Activated CD4-positive, alpha-beta T cell treated with anti-CD3 and anti-CD28 coated beads, Interleukin-2, amount 10 ng/mL, durations not matched to agents 7 days and 5 days (primary cell): ENCODE results near the gene B3GAT1. TPM values are rescaled to one million over a fixed set of nuclear protein-coding genes. Genes with fewer than 3 reads are reported as not detected.

Source experiments
- CTCF ChIA-PET: fragments of 350-600 bp; sonication (Branson Sonifier 250); formaldehyde crosslinking; loops from one replicate; lab custom pipeline; 2021; ENCODE audit warnings: antibody characterized with exemption; lab: Charles Lee
- POLR2A ChIA-PET: fragments of 350-600 bp; sonication (Branson Sonifier 250); formaldehyde crosslinking; loops from one replicate; lab custom pipeline; 2021; ENCODE audit warnings: antibody characterized with exemption; lab: Charles Lee
- DNase-seq: peaks from one replicate; pipeline ENCODE4 v3.0.0-alpha.2; 2020
- H3K27ac Mint-ChIP-seq: one replicate; pipeline ENCODE4 v1.8.0; 2021; ENCODE audit warnings: mild to moderate bottlenecking, moderate library complexity, mixed read lengths
- H3K27me3 Mint-ChIP-seq: one replicate; pipeline ENCODE4 v1.8.0; 2021; ENCODE audit warnings: mixed read lengths
- H3K36me3 Mint-ChIP-seq: one replicate; pipeline ENCODE4 v1.8.0; 2021; ENCODE audit warnings: low read depth, mixed read lengths
- H3K4me1 Mint-ChIP-seq: one replicate; pipeline ENCODE4 v1.8.0; 2021; ENCODE audit warnings: mixed read lengths
- H3K4me3 Mint-ChIP-seq: one replicate; pipeline ENCODE4 v1.8.0; 2021; ENCODE audit warnings: mild to moderate bottlenecking, moderate library complexity, mixed read lengths
- H3K9me3 Mint-ChIP-seq: one replicate; pipeline ENCODE4 v1.8.0; 2021; ENCODE audit warnings: mixed read lengths
- total RNA-seq, 2 experiments: library from RNA; stranded (reverse); gene quantifications; one replicate each; pipeline ENCODE4 v1.2.3, GENCODE V29; 2021

The B3GAT1 gene
- total RNA-seq, 2 experiments from 2014 or later, result 1.4 to 1.6 TPM

DNA sequence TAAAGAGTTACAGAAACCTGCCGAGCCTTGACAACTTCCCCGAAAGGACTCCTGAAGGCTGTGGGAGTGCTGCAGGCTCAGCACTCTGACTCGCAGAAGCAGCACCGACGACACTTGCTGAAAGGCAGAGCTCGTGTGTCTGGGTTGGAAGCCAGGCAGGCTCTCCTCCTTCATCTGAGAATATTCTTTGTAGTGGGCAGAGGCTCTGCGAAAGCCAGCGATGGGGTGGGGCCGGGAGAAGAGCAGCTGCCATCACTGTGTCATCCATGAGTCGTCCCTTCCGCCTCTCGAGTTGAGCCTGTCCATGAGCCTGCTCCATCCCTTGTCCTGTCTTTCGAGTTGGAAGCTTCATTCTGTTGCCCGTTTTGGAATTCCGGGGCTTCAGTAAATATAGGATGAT, 68.4 kb downstream of the B3GAT1 start:
- DNase-seq, result no peak
- Mint-ChIP-seq H3K9me3 (no peaks in the 10 kb centered on the region), H3K27ac (no peak overlapping the region), H3K27me3 (no peaks in the 10 kb centered on the region), H3K36me3 (no peaks in the 10 kb centered on the region), H3K4me1 (no peaks in the 10 kb centered on the region), H3K4me3 (no peak overlapping the region)
- POLR2A ChIA-PET, result no interaction called here
- CTCF ChIA-PET, result interaction anchor here (0.9 to 1.1 kb wide), 2 partner anchors 16 to 65 kb away, joined by 3 read pairs; no protein-coding TSS in a partner anchor

DNA sequence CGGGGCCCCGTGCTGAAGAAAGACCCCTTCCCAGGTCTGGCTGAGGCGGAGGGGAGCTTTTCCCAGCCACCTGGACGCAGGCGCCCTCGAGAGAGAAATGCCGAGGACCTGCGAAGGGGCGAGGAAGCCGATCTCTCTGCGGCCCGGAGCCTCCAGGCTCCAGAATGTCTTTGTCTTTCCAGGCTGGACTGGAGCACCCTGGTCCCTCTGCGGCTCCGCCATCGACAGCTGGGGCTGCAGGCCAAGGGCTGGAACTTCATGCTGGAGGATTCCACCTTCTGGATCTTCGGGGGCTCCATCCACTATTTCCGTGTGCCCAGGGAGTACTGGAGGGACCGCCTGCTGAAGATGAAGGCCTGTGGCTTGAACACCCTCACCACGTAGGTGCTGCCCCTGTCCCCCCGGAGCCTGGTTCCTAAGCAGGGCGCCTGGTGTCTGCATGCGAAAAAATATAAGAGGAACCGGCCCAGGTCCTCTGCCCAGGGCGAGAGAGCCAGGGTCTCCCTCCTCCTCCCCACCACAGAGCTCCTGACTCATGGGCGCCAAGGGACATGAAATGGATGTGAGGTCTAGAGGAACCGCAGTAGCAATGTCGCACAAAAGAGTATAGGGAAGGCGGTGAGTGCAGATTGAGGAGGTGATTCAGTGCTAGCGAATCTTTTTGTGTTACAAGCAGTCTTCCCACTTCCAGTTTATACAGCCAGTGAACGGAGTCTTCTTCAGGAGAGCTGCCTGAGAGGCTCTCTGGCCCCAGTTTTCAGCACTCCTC, 69.3 kb downstream of the B3GAT1 start:
- H3K4me1 Mint-ChIP-seq, result no peaks in the 10 kb centered on the region
- no peaks in the 10 kb centered on the region for H3K27me3 Mint-ChIP-seq
- no peak overlapping the region for H3K27ac Mint-ChIP-seq
- no peaks in the 10 kb centered on the region for H3K9me3 Mint-ChIP-seq
- no peak for DNase-seq
- H3K4me3 Mint-ChIP-seq, result no peak overlapping the region
- POLR2A ChIA-PET, result interaction anchor here (0.6 kb wide), 1 partner anchor 11 kb away, joined by 7 read pairs; no protein-coding TSS in a partner anchor
- H3K36me3 Mint-ChIP-seq, result no peaks in the 10 kb centered on the region
- CTCF ChIA-PET, result interaction anchor here (0.9 to 1.1 kb wide), 2 partner anchors 17 to 64 kb away, joined by 3 read pairs; no protein-coding TSS in a partner anchor

DNA sequence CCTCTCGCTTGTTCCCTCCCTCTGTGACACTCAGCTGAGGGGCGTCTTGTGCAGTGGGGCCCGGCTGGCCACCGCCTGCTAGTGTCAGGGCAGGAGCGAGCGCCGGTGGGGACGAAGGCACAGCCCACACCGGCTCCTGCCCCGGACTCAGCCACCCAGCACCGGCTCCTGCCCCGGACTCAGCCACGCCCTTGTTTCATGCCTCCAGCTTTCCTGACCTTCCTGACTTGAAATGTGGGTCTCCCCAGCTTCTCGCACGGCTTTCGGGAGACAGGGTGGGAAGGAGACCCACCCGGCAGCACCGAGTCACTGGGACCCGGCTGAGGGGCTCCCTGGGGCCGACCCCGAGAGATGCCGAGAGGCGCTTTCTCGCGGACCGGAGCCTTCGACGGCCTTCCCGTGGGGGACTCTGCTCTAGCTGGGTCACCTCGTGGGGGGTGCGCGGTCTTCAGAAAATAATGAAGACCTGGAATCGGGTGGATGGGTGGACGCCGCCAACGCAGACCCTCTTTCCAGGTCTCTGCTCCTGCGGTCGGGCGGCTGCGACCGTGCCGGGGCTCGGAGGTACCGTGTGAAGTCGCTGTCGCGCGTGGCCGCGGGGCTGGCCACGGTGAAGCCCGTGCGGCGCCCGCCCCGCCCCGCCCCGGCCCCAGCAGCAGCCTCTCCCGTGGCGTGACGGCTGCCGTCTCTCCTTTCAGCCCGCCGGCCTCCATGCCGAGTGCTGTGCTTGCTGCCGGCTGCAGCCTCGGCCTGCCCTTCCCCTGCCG, 70.1 kb downstream of the B3GAT1 start:
- H3K4me3 Mint-ChIP-seq, result no peak overlapping the region
- ChIA-PET POLR2A (interaction anchor here (0.6 kb wide), 1 partner anchor 12 kb away, joined by 7 read pairs; no protein-coding TSS in a partner anchor), CTCF (interaction anchor here (1.0 kb wide), 1 partner anchor 31 kb away, joined by 3 read pairs; no protein-coding TSS in a partner anchor)
- DNase-seq, result no peak
- H3K4me1 Mint-ChIP-seq, result no peaks in the 10 kb centered on the region
- no peak overlapping the region for H3K27ac Mint-ChIP-seq
- H3K36me3 Mint-ChIP-seq, result no peaks in the 10 kb centered on the region
- H3K9me3 Mint-ChIP-seq, result no peaks in the 10 kb centered on the region
- no peaks in the 10 kb centered on the region for H3K27me3 Mint-ChIP-seq

DNA sequence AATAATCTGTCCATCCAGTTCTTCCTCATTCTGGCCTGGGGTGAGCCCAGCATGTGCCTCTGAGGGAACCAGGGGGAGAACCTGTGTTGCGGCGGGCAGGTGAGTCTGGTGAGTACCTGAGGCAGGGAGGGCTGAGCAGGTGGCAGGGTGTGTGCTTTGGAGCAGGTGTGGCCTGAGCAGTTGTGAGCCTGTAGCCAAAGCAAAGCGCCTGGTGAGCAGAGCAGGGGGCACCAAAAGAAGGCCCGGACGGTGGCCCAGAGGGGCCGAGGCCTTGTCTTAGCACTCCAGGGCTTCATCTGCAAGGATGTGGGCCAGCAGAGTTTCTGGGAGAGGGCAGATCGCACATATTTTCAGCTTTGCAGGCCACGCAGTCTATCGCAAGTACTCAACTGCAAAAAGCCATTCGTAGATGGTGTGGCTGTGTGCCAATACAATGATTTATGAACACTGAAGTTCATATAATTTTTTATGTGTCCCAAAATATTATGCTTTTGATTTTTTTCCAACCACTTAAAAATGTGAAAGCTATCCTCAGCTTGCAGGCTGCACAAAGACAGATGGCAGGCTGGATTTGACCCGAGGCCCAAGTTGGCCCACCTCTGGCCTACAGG, 71.6 kb downstream of the B3GAT1 start:
- DNase-seq, result no peak
- H3K4me3 Mint-ChIP-seq, result no peak overlapping the region
- no peak overlapping the region for H3K27ac Mint-ChIP-seq
- no peaks in the 10 kb centered on the region for H3K36me3 Mint-ChIP-seq
- H3K9me3 Mint-ChIP-seq, result no peaks in the 10 kb centered on the region
- no peaks in the 10 kb centered on the region for H3K4me1 Mint-ChIP-seq
- CTCF ChIA-PET, result no interaction called here
- POLR2A ChIA-PET, result no interaction called here
- H3K27me3 Mint-ChIP-seq, result no peaks in the 10 kb centered on the region

DNA sequence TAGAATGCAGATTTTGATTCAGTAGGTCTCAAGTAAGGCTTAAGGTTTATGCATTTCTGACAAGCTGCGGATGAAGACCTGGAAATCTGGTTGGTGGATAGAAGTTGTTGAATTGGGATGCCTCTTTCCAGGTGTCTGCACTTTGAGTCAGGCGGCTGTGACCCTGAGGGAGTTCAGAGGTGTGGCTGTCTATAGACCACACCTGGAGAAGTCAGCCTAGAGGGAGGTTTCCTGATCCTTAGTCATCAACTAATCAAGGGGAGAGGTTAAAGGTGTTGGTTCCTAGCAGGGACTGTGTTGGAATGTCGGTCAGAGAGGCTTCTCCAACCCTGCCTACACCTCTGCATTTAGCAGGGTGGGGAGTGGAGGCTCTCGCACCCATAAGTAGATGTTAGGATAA, 72.3 kb downstream of the B3GAT1 start:
- CTCF ChIA-PET, result no interaction called here
- H3K27ac Mint-ChIP-seq, result no peak overlapping the region
- no peaks in the 10 kb centered on the region for H3K4me1 Mint-ChIP-seq
- H3K4me3 Mint-ChIP-seq, result no peak overlapping the region
- no peaks in the 10 kb centered on the region for H3K27me3 Mint-ChIP-seq
- no peaks in the 10 kb centered on the region for H3K36me3 Mint-ChIP-seq
- H3K9me3 Mint-ChIP-seq, result no peaks in the 10 kb centered on the region
- no peak for DNase-seq
- POLR2A ChIA-PET, result no interaction called here

DNA sequence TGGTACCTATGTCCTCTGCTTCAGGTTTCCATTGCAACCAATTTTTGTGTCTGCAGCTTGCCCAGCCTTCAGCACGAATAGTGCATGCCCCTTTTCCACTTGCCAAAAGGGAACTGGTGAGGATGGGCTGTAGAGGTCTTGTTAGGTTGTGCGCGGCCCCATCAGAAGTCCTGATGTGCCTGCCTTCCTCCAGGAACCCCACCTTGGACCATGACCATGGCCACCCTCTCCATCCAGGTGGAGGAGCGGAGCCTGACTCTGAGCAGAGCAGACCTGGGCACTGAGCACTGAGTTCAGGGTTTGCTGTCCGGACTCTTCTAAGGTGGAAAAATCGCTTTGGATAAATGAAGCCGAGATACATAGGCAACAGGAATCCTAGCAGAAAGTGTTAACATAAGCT, 73.4 kb downstream of the B3GAT1 start:
- Mint-ChIP-seq H3K27me3 (peaks cover 6% of the 10 kb centered on the region), H3K4me1 (no peaks in the 10 kb centered on the region), H3K36me3 (no peaks in the 10 kb centered on the region), H3K27ac (no peak overlapping the region), H3K4me3 (no peak overlapping the region), H3K9me3 (no peaks in the 10 kb centered on the region)
- DNase-seq, result no peak
- ChIA-PET POLR2A (interaction anchor here (0.6 kb wide), 1 partner anchor 178 kb away, joined by 6 read pairs; no protein-coding TSS in a partner anchor), CTCF (no interaction called here)

DNA sequence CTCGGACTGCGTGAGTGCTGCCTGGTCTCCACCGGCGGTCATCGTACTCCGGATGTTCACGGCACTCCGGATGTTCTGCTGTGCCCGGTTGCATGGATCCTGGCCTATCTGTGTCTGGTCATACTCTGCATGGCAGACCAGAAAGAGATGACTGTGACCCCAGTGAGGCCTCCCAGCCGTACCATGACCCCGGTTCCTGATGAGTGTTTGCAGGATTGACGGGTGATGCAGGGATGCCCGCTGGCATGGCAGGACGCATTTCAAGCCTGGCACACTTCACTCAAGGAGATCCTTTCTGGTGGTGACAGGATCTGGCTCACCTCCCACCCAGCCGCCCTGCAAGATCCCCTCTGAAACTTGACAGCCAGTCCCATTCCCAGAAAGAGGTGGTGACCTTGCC, 74.0 kb downstream of the B3GAT1 start:
- Mint-ChIP-seq H3K4me3 (no peak overlapping the region), H3K36me3 (no peaks in the 10 kb centered on the region), H3K4me1 (no peaks in the 10 kb centered on the region), H3K27ac (no peak overlapping the region), H3K9me3 (no peaks in the 10 kb centered on the region), H3K27me3 (peaks cover 12% of the 10 kb centered on the region)
- CTCF ChIA-PET, result no interaction called here
- POLR2A ChIA-PET, result no interaction called here
- DNase-seq, result no peak

DNA sequence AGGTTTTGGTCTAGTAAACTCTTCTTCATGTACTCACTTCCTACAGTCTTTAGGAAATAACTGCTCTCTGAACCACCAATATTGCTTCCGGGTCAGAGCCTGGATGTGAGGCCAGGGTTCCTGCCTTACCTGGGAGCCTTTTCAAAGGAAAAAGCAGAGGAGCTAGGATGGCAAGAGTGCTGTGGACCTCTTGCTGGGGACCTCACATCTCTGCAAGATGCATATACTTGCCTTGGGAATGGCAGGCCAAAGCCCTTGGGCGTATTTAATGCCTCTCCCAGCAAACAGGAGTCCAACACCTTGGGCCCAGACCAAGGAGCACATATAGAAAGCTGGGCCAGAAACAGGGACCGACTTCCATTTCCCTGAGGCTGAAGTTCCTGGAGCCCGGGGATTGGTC, 75.0 kb downstream of the B3GAT1 start:
- ChIA-PET CTCF (no interaction called here), POLR2A (no interaction called here)
- H3K27ac Mint-ChIP-seq, result no peak overlapping the region
- H3K9me3 Mint-ChIP-seq, result no peaks in the 10 kb centered on the region
- peaks cover 6% of the 10 kb centered on the region for H3K4me1 Mint-ChIP-seq
- DNase-seq, result no peak
- H3K36me3 Mint-ChIP-seq, result no peaks in the 10 kb centered on the region
- H3K27me3 Mint-ChIP-seq, result peaks cover 19% of the 10 kb centered on the region
- no peak overlapping the region for H3K4me3 Mint-ChIP-seq

DNA sequence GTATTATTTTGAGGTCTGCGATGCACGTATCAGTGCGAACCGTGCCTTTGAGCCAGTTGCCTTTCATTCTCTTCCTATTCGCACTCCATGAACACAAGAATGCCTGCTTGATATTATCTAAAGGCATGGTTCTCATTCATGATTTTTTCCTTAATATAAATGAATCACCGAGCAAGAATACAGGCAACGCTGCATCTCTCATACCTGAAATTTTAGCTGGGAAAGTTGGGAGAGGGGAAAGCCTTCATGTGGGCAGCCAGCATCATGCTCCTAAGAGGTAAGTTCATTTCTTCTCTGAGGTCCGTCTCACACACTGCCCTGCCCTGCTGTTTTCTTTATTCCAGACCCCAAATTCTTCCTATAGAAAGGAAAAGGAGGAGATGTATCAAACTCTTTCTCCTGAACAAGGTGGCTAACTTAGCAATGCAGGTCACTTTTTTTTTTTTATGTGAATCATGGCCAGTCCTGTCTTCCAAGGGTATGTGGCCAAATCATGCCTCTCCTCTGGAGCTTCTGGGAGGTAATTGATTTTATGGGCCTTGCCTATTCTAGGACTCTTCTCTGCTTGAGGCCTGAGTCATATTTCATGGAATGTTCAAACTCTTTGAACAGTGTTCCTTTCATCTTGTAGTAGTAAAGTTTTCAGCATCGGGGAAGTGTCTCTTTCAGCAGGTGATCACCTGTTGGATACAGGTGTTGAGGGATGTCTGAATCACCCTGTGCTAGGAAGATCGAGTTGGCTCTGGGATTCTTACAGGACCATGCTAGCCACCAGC, 77.1 kb downstream of the B3GAT1 start:
- Mint-ChIP-seq H3K4me3 (no peak overlapping the region), H3K27me3 (peaks cover 33% of the 10 kb centered on the region), H3K36me3 (no peaks in the 10 kb centered on the region), H3K27ac (no peak overlapping the region), H3K4me1 (peaks cover 12% of the 10 kb centered on the region), H3K9me3 (no peaks in the 10 kb centered on the region)
- DNase-seq, result no peak
- POLR2A ChIA-PET, result no interaction called here
- CTCF ChIA-PET, result interaction anchor here (1.0 kb wide), 1 partner anchor 19 kb away, joined by 3 read pairs; no protein-coding TSS in a partner anchor

DNA sequence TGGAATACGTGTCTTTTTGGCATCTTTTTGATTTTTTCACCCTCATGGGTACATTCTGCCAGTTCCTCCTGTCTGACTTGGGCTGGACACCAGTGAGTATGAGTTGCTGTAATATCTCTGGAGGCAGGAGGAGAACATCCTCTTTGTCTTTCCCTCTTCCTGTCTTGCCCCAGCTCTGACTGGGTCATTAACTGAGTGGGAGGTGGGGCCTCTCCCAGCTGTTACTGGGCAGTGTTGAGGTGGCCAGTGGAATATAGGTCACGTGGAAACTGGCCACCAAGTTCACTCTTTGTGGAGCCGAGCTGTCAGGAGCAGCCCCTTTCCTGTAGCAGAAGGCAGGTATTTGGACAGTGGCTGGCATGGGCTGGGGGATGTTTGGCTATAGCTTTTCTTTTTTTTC, 78.1 kb downstream of the B3GAT1 start:
- H3K27ac Mint-ChIP-seq, result no peak overlapping the region
- H3K27me3 Mint-ChIP-seq, result peaks cover 37% of the 10 kb centered on the region
- no peaks in the 10 kb centered on the region for H3K36me3 Mint-ChIP-seq
- no peak for DNase-seq
- ChIA-PET POLR2A (no interaction called here), CTCF (interaction anchor here (1.0 kb wide), 1 partner anchor 20 kb away, joined by 3 read pairs; no protein-coding TSS in a partner anchor)
- H3K9me3 Mint-ChIP-seq, result no peaks in the 10 kb centered on the region
- peaks cover 12% of the 10 kb centered on the region for H3K4me1 Mint-ChIP-seq
- no peak overlapping the region for H3K4me3 Mint-ChIP-seq

DNA sequence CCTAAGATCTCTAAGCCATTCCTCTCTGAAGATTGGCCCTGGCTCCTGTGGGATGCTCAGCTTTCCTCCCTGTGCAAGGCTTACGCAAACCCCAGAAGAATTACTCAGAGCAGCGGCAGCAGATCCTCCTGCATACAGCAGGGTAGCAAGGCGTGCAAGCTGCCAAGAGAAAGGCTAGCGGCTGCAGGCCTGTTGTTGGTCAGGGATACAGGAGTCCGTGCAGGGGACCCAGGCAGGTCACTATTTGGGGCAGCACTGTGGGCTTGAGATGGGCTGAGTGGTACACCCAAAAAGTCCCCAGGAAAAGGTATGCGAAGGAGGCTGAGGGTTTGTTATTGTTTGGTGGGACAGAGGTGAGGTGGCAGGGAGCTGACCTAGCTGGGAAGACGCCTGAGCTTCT, 78.7 kb downstream of the B3GAT1 start:
- POLR2A ChIA-PET, result no interaction called here

DNA sequence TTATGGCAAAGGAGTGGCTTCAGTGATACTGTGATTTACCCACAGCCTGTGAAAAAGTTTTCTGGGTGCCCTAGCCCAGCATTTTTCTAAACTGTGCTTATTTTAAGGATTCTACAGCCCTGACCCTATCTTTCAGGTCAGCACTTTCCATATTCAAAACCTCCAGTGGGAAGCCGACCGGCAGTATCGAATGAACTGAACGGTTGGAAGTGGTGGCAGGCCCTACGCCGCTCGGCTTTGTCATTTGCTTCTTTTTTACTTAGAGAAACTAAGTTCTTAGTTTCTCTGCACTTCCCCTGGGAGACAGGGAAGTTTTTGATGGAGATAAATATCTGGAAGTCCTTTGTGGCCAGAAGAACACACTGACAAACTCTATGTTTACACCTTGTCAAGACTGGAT, 79.3 kb downstream of the B3GAT1 start:
- Mint-ChIP-seq H3K9me3 (no peaks in the 10 kb centered on the region), H3K27ac (no peak overlapping the region), H3K4me1 (peaks cover 12% of the 10 kb centered on the region), H3K27me3 (peaks cover 37% of the 10 kb centered on the region), H3K36me3 (no peaks in the 10 kb centered on the region), H3K4me3 (peak overlapping the region; percentile 66)
- POLR2A ChIA-PET, result no interaction called here
- no peak for DNase-seq
- CTCF ChIA-PET, result no interaction called here

More for the DNA sequence above, 78.7 kb downstream of the B3GAT1 start:
- Mint-ChIP-seq H3K27me3 (peaks cover 37% of the 10 kb centered on the region), H3K4me3 (no peak overlapping the region), H3K27ac (no peak overlapping the region), H3K9me3 (no peaks in the 10 kb centered on the region), H3K4me1 (peaks cover 12% of the 10 kb centered on the region), H3K36me3 (no peaks in the 10 kb centered on the region)
- no peak for DNase-seq
- CTCF ChIA-PET, result no interaction called here
